GM19468 (cell line): ENCODE data around the gene ENOX1.
A peak's percentile ranks its signal among the peaks of the same experiment; 100 is the strongest.

Experiments
- ATAC-seq: cut with Tn5 transposase; IDR thresholded peaks from one replicate; pipeline ENCODE4 v1.9.1; 2021; ENCODE audit warnings: mild to moderate bottlenecking, moderate library complexity, moderate number of reproducible peaks; ENCODE audit not compliant: unreplicated experiment; ENCODE audit errors: extremely low read depth

Gene ENOX1

GRCh38 chr13:43786472-43786765, 353 bp downstream of the ENOX1 start:
- no peak for ATAC-seq

DNA sequence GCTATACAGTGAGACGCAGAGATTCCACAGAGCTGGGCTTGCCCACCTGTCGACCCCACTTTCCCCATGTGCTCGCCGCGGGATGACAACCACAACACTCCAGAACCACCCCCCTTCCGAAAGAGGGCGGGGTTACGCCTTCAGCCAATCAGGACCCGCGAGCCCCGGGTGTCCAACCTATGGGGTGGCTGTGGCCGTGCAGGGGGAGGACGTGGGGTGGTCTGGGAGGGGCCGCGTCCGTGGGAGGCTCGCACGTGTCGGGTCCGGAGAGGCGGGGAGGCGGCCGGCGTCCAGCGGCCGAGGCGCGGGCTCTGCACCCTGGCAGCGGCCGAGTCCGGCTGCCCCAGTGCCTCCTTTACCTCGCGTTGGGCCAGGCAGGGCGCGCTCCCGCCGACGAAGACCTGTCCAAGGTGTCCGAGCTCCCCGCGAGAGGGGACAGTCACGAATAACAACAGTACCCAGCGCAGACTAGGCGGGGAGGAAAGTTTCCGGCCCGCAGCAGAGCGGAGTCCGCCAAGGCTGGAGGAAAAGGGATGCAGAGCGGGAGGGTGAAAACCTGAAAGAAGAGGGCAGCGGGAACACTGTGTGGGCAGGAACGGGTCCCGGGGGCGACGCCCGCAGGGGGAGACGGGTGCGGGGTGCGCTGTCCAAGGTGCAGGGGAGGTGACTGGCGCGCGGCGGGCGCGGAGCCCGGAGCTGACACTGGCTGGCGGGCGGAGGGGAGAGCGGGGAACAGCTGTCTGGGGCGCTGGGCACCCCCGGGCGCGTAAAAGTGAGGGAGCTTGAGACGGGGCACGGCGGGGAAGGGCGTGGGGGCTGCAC, 911 bp downstream of the ENOX1 start:
- no peak for ATAC-seq

- no peak for ATAC-seq
Measured at GRCh38 chr13:43785261-43785649, 1.5 kb downstream of the ENOX1 start.

DNA sequence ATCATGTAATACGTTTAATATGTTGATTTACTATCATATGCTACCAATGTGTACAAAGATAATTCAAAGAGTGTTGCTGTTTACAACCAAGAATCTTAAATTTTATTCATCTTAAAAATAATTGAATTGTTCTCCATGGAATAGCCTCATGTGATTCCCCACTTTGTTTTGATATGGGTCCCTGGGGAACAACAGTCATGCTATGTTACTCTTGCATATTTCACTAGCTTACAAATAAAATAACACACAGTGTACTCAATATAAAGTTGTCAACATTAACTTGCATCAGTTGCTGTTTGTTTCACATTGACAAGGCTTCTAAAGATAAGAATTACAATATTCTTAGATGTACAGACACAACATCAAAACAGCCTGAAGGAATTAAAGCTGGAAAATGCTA, 2.3 kb downstream of the ENOX1 start:
- ATAC-seq, result no peak

DNA sequence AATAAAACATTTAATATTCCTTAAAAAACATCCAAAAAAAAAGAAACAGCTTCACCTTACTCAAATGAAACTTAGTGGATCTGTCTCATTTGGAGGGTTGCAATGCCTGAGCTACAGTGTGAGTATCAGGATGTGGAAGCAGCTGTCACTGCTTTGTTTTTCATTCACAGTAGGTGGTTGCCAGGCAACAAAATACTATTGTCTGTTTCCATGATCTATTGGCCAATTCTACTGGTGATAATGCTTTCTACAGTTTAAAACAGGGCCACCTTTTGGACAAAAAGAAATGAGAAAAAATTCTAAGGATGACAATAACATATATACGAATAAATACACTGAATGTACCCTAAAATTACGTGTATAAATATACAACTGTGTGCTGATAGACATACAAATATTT, 3.0 kb downstream of the ENOX1 start:
- ATAC-seq, result no peak

DNA sequence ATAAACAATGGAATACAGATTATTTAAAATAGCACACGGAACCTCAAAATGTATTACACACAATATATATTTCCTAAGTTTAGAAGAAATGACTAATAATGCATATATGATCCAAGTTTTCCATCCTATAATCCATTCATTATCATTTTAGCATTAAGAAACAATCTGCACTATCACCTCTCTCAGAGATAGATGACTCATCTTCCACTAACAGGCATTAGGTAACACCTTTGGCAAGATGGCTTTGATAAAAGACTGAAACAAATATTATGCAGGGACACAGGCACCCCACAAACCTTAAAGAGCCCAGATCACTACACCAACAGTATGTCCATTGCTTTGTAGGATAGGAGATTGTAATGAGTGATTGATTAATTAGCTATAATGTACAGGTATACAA, 4.1 kb downstream of the ENOX1 start:
- no peak for ATAC-seq

DNA sequence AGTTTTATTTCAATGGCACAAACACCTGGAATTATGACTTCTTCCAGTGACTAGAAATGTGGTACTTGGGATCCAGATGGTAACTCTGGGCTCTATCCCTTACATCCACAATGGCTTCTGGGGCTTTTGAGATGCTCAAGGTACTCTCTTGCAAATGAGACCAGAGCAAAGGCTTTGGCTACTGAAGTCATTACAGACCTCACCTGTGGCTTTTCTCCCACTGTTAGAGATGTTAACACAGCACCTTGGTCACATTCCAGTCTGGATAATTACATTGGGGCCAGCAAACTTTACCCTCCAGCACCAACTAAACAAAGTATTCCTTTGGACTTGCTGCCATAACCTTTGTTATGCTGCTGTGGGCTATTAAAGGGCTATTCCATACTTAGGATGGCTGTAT, 6.1 kb downstream of the ENOX1 start:
- no peak for ATAC-seq

- ATAC-seq, result no peak
Measured at GRCh38 chr13:43776501-43777079, 10.2 kb downstream of the ENOX1 start.

GRCh38 chr13:43776006-43776405, 10.8 kb downstream of the ENOX1 start:
- ATAC-seq, result no peak

DNA sequence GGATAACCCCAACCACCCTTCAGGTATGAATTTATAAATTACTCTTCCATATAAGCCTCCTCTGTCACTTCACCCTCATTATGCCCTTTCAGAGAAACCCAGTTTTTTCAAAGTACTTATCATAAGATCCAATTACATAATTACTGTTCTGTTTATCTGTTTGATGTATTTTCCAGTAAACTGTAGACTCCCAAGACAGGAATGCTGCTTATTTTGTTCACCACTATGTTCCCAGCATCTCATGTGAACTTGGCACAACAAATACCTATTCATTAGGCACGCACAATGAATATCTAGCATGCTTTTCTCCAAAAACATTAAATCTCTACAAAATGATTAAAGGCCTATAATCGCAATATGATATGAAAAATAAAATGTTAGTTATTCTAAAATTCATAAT, 13.2 kb downstream of the ENOX1 start:
- ATAC-seq, result no peak

- no peak for ATAC-seq
Measured at GRCh38 chr13:43770871-43771270, 15.9 kb downstream of the ENOX1 start.

DNA sequence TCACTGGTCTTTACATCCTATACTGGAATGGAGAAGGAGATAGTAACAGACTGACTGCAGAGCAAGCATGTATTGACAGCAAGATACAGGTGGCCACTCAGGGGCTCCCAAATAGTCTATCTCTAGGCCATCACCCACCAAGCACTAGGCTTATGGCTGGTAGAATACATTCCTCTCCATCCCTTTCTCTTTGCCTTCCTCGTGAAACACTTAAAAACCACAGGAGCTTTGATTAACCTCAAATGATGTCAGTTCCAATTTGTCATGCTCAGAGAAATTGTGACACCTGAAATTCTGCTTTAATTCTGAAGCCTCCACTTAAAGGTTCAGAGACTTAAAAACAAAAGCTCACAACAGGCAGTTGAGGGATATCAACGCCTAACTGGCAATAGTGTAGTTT, 17.2 kb downstream of the ENOX1 start:
- no peak for ATAC-seq

GRCh38 chr13:43767341-43767931, 19.3 kb downstream of the ENOX1 start:
- ATAC-seq, result no peak

DNA sequence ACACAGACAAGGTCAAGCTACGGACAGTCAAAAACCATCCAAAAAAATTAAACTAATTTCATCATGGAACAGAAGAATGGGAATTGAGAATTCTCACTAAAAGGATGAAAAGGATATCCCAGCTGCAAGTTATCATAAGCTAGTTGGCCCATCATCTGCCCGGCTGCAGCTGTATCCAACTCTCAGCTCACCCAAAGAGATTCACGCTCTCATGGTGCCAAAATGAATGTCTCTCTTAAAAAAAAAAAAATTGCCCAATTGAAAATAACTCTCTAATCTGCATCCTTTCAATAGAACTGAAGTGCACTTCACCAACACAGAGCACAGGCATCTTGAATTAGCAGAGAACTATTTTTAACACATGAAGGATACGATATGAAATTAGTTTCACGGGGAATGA, 20.0 kb downstream of the ENOX1 start:
- ATAC-seq, result no peak

DNA sequence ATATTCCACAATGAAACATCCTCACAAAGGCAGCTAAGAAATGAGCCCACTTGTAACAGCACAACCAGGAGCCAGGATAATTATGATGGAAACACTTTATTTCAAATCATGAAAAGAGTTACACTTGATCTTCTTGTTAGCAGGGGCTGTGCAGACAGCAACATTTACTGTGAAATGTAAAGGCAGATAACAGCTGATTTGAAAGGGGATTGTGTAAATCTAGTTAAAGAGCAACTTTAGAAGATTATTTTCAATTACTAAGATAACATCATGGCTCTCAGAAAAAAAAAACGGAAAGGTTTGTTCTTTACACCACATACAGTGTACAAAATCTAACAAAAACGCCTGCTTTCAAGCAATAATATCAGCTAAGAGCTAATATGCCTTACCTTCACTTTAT, 22.4 kb downstream of the ENOX1 start:
- ATAC-seq, result no peak

GRCh38 chr13:43763143-43763759, 23.5 kb downstream of the ENOX1 start:
- ATAC-seq, result no peak

DNA sequence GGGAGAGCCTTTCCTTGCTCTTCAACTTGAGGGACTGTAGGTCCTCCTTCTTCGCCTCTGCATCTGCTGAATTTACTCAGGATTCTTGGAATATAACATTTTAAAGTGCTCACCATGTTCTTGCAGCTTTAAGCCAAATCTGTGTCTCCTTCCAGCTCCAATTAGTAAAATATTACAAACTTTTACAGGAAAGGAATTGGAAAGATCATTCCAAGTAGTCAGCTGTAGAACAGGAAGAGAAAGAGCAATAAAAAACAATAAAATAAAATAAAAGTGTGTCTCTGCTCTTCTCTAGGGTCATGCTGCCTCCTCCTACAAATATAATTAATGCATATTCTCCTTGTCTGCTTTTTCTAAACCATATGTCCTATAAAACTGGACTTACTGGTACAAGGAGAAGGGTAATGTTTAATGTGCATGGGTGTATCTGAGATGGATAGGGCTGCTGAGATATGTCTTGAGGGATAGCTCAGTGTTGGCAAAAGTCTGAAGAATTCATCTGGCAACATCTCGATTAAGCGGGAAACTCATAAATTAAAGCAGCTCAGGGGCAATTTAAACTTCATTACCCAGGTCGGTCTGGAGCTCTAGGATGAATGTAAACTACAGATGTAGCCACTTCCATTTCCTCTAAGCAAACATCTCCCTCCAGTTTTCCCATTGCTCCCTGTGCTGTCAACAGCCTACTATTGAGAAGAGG, 25.0 kb downstream of the ENOX1 start:
- no peak for ATAC-seq

DNA sequence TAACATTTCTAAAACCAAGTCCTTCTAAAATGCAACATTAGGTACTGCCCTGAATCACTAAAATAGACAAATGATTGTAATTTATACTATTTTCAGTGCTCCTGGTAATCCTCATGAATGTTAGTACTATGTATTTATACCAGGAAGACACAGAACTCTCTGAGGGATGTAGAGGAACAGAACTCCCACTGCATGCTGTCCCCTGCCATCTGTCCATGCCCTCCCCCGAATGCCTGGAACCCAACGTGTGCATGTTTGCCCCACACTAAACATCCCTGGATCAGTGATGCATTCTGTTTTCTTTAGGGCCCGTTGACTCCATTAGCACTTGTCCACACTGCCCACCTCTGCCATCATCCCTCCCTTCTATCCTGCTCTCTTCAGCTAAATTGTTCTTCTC, 26.5 kb downstream of the ENOX1 start:
- ATAC-seq, result no peak

DNA sequence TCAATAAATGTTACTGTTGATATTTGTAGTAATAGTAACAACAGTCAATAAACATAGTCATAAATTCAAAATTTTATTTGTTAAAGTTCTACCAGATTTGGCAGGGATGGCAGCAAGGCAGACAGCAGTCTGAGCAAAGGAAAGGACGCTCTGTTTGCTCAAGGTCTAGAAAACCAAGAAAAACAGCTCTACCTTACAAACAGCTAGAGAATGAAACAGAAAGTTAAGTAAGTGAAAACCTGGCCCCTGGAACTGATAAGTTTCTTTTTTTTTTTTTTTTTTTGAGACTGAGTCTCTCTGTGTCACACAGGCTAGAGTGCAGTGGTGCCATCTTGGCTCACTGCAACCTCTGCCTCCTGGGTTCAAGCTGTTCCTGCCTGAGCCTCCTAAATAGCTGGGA, 27.9 kb downstream of the ENOX1 start:
- peak; percentile 66 for ATAC-seq

DNA sequence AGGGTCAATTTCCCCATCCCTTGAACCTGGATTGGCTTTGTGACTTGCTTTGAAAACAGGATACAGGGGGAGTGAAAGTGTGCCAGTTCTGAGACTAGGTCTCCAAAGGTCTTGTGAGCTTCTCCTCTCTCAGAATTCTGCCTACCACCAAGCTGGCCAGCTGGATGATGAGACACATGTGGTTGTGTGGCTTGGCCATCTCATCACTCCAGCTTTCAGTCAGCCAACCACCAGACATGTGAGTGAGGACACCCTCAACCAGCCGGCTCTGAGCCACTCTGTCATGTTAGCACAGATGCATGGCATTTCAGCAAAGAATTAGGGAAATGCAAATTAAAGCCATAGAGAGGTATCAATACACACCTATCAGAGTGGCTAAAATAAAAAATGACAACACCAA, 29.5 kb downstream of the ENOX1 start:
- ATAC-seq, result no peak

GRCh38 chr13:43755844-43756243, 30.9 kb downstream of the ENOX1 start:
- ATAC-seq, result no peak
